Skin epidermis (tissue), 12 donors: ENCODE data around the gene SACM1L.

ENCODE experiments used
- H3K27ac ChIP-seq, 21 experiments: fragments of 200-600 bp; sonication (generic) in 11 of 21; one replicate each; pipeline ENCODE4 v1.5.0; 2020; ENCODE audit warnings: mild to moderate bottlenecking in 3 of 21, inconsistent platforms in 2 of 21, moderate library complexity in 2 of 21
- H3K4me3 ChIP-seq, 7 experiments: fragments of 200-600 bp; sonication (generic) in 2 of 7; one replicate each; pipeline ENCODE4 v1.5.0; 2020; ENCODE audit warnings: inconsistent platforms in 2 of 7, mild to moderate bottlenecking in 2 of 7, moderate library complexity in 1 of 7

The SACM1L gene

GRCh38 chr3:45759851-45760250 is 70.7 kb downstream of the SACM1L start:
- H3K27ac ChIP-seq, result no peak overlapping the region
- no peak overlapping the region for H3K4me3 ChIP-seq

GRCh38 chr3:45760878-45761711 is 71.9 kb downstream of the SACM1L start:
- H3K27ac ChIP-seq, result no peak overlapping the region

GRCh38 chr3:45761831-45762230 is 72.6 kb downstream of the SACM1L start:
- Histone ChIP-seq H3K4me3 (no peak overlapping the region), H3K27ac (no peak overlapping the region)

More at GRCh38 chr3:45760878-45761711, 71.9 kb downstream of the SACM1L start:
- H3K4me3 ChIP-seq, result no peak overlapping the region

- H3K27ac ChIP-seq, result no peak overlapping the region
- no peak overlapping the region for H3K4me3 ChIP-seq
These were observed 73.6 kb downstream of the SACM1L start for GRCh38 chr3:45762647-45763302.

- Histone ChIP-seq H3K27ac (no peak overlapping the region), H3K4me3 (no peak overlapping the region)
These were observed 74.1 kb downstream of the SACM1L start for GRCh38 chr3:45763303-45763675.

GRCh38 chr3:45765266-45765851 is 76.2 kb downstream of the SACM1L start:
- no peak overlapping the region for H3K27ac ChIP-seq
- no peak overlapping the region for H3K4me3 ChIP-seq

- Histone ChIP-seq H3K4me3 (no peak overlapping the region), H3K27ac (no peak overlapping the region)
These were observed 76.8 kb downstream of the SACM1L start for GRCh38 chr3:45765958-45766357.

GRCh38 chr3:45771166-45771775 is 82.1 kb downstream of the SACM1L start:
- H3K27ac ChIP-seq, result no peak overlapping the region
- no peak overlapping the region for H3K4me3 ChIP-seq

- Histone ChIP-seq H3K4me3 (no peak overlapping the region), H3K27ac (no peak overlapping the region)
These were observed 82.6 kb downstream of the SACM1L start for GRCh38 chr3:45771831-45772230.

- no peak overlapping the region for H3K27ac ChIP-seq
These were observed 83.3 kb downstream of the SACM1L start for GRCh38 chr3:45772341-45773035.

GRCh38 chr3:45773072-45773471 is 83.9 kb downstream of the SACM1L start:
- H3K27ac ChIP-seq, result no peak overlapping the region
- no peak overlapping the region for H3K4me3 ChIP-seq

More at GRCh38 chr3:45772341-45773035, 83.3 kb downstream of the SACM1L start:
- H3K4me3 ChIP-seq, result no peak overlapping the region

GRCh38 chr3:45773714-45774449 is 84.7 kb downstream of the SACM1L start:
- no peak overlapping the region for H3K27ac ChIP-seq

GRCh38 chr3:45774581-45775521 is 85.7 kb downstream of the SACM1L start:
- H3K27ac ChIP-seq, result no peak overlapping the region
- H3K4me3 ChIP-seq, result no peak overlapping the region

More at GRCh38 chr3:45773714-45774449, 84.7 kb downstream of the SACM1L start:
- no peak overlapping the region for H3K4me3 ChIP-seq

GRCh38 chr3:45775571-45776300 is 86.5 kb downstream of the SACM1L start:
- Histone ChIP-seq H3K4me3 (no peak overlapping the region), H3K27ac (no peak overlapping the region)

GRCh38 chr3:45776301-45776595 is 87.1 kb downstream of the SACM1L start:
- Histone ChIP-seq H3K4me3 (no peak overlapping the region), H3K27ac (no peak overlapping the region)

GRCh38 chr3:45776611-45777010 is 87.4 kb downstream of the SACM1L start:
- H3K4me3 ChIP-seq, result no peak overlapping the region
- no peak overlapping the region for H3K27ac ChIP-seq

GRCh38 chr3:45777111-45777745 is 88.0 kb downstream of the SACM1L start:
- no peak overlapping the region for H3K4me3 ChIP-seq
- H3K27ac ChIP-seq, result no peak overlapping the region
